K562 (cell line): ENCODE results near the gene CACNG3.
A peak's percentile ranks its signal among the peaks of the same experiment; 100 is the strongest.

Source experiments
- CTCF ChIP-seq, 3 experiments: IDR thresholded peaks in 2 of 3; conservative IDR thresholded peaks in 1 of 3; 2 replicates each; pipeline ENCODE4 v1.5.1; 2011 to 2012; ENCODE audit warnings: low read length in 3 of 3, mild to moderate bottlenecking in 3 of 3, control low read depth in 2 of 3, improper control_type of control experiment in 1 of 3, inconsistent platforms in 1 of 3, low read depth in 1 of 3, mixed read lengths in 1 of 3, moderate library complexity in 1 of 3; ENCODE audit not compliant: insufficient read depth in 2 of 3
- FOXK1 ChIP-seq: sonication (generic); formaldehyde crosslinking; IDR thresholded peaks from 2 replicates; pipeline ENCODE4 v1.8.0; 2022; ENCODE audit warnings: missing genetic modification reagents, mild to moderate bottlenecking, borderline replicate concordance
- NR2C2 ChIP-seq, 2 experiments: fragments of 200-800 bp in 1 of 2; sonication (Bioruptor generic) in 1 of 2; sonication (generic) in 1 of 2; formaldehyde crosslinking in 1 of 2; IDR thresholded peaks; 2 replicates each; pipeline versions ENCODE4 v1.6.1 to v1.8.0; 2016 to 2022; ENCODE audit warnings: mild to moderate bottlenecking in 1 of 2, missing compliant biosample characterization in 1 of 2, missing genetic modification characterization in 1 of 2, missing genetic modification reagents in 1 of 2
- ZNF717 ChIP-seq: fragments of 250-450 bp; sonication (Bioruptor Pico); IDR thresholded peaks from 2 replicates; pipeline ENCODE4 v1.5.0; 2021

GRCh38 chr16:24309258-24310142 lies 53.4 kb downstream of the CACNG3 start:
- TF ChIP-seq FOXK1 (CRISPR knock-in tag) (no peak), ZNF717 (CRISPR knock-in tag) (no peak), NR2C2 (CRISPR knock-in tag; IDR thresholded peaks at IDR 0.05) (no peak), NR2C2 (tag; IDR thresholded peaks at IDR 0.05) (no peak), CTCF (IDR thresholded peaks at IDR 0.05 in 2 of 3, conservative IDR thresholded peaks at IDR 0.05 in 1 of 3; ENCODE audit: insufficient read depth in 2 of 3, low read depth in 1 of 3, low read length in 3 of 3) (peak in 1 of 3 experiments; percentile 40; a peak in 2 of 6 replicates)
